HepG2 (cell line): ENCODE data around the gene HS2ST1. TPM values are rescaled to one million over a fixed set of nuclear protein-coding genes. Genes with fewer than 3 reads are reported as not detected.

Experiments
- ATAC-seq: fragments of 200-7000 bp; cut with Tn5 transposase; 3 replicates; pipeline ENCODE4 v1.9.1; 2020; ENCODE audit warnings: mild to moderate bottlenecking, moderate library complexity
- BruUV-seq: library from RNA; stranded (reverse); fragments of 400-500 nt; replicated peaks from 2 replicates; lab custom pipeline; 2021; lab: Mats Ljungman, UMichigan
- CTCF ChIA-PET: fragments of 300-600 bp; formaldehyde crosslinking; extraction: SDS; loops from one replicate; lab custom pipeline; 2021; ENCODE audit warnings: low total read pairs, inconsistent platforms, low intra/inter-chr PET ratio; lab: Yijun Ruan, JAX
- POLR2A ChIA-PET: fragments of 350-600 bp; sonication (Branson Sonifier 250); formaldehyde crosslinking; loops from one replicate; lab custom pipeline; 2020; ENCODE audit warnings: antibody characterized with exemption, inconsistent platforms; lab: Yijun Ruan, JAX
- DNase-seq: peaks from one replicate; pipeline ENCODE4 v3.0.0-alpha.2; 2015; ENCODE audit warnings: low spot score
- FAIRE-seq: peaks from 3 replicates; lab custom pipeline; 2011; peaks lifted over from hg19 to GRCh38; lab: Jason Lieb, UNC
- H2AFZ ChIP-seq: one replicate; pipeline ENCODE4 v1.6.1; 2011; ENCODE audit warnings: low read length, inconsistent platforms
- H3K27ac ChIP-seq: fragments of 300-600 bp; 3 replicates; pipeline ENCODE4 v1.8.0; 2011; ENCODE audit warnings: mixed run types, mild to moderate bottlenecking, mixed read lengths, low read length, inconsistent platforms; ENCODE audit not compliant: insufficient read depth; ENCODE audit errors: extremely low read length
- H3K27me3 ChIP-seq, 2 experiments: fragments of 200-600 bp in 1 of 2; 2 replicates in 1 of 2; 3 replicates in 1 of 2; pipeline versions ENCODE4 v1.6.0 to v1.8.0; 2011; ENCODE audit warnings: low read length in 2 of 2, mild to moderate bottlenecking in 2 of 2, moderate library complexity in 2 of 2, inconsistent platforms in 1 of 2; ENCODE audit not compliant: insufficient read depth in 2 of 2, control insufficient read depth in 1 of 2
- H3K36me3 ChIP-seq, 2 experiments: fragments of 200-600 bp in 1 of 2; replicated peaks in 1 of 2; 2 replicates in 1 of 2; 3 replicates in 1 of 2; pipeline versions ENCODE4 v1.5.1 to v1.8.0; 2011; ENCODE audit warnings: low read length in 2 of 2, inconsistent platforms in 1 of 2; ENCODE audit not compliant: insufficient read depth in 2 of 2, control insufficient read depth in 1 of 2
- H3K4me1 ChIP-seq: 2 replicates; pipeline ENCODE4 v1.5.1; 2012; ENCODE audit warnings: low read length, inconsistent platforms; ENCODE audit not compliant: insufficient read depth
- H3K4me2 ChIP-seq: 2 replicates; pipeline ENCODE4 v1.6.0; 2011; ENCODE audit warnings: low read depth, low read length, inconsistent platforms
- H3K4me3 ChIP-seq, 3 experiments: fragments of 200-600 bp in 1 of 3; sonication (generic), shearing (Covaris generic) in 1 of 3; replicated peaks in 1 of 3; 2 replicates each; pipeline ENCODE4 v1.5.1; 2011 to 2016; ENCODE audit warnings: low read length in 3 of 3, inconsistent platforms in 2 of 3, low read depth in 2 of 3, mild to moderate bottlenecking in 2 of 3, control low read depth in 1 of 3, mixed read lengths in 1 of 3; ENCODE audit not compliant: insufficient read depth in 1 of 3
- H3K79me2 ChIP-seq: one replicate; pipeline ENCODE4 v1.6.1; 2011; ENCODE audit warnings: low read length, inconsistent platforms; ENCODE audit not compliant: insufficient read depth
- H3K9ac ChIP-seq: 2 replicates; pipeline ENCODE4 v1.6.0; 2011; ENCODE audit warnings: mild to moderate bottlenecking, low read depth, low read length, inconsistent platforms; ENCODE audit not compliant: insufficient read depth
- H3K9me3 ChIP-seq: 2 replicates; pipeline ENCODE4 v1.5.1; 2012; ENCODE audit warnings: mild to moderate bottlenecking, low read length
- H4K20me1 ChIP-seq: 2 replicates; pipeline ENCODE4 v1.6.0; 2011; ENCODE audit warnings: inconsistent platforms, mild to moderate bottlenecking, low read length, moderate library complexity; ENCODE audit not compliant: insufficient read depth
- GZF1 ChIP-seq: sonication (generic); formaldehyde crosslinking; IDR thresholded peaks from 2 replicates; pipeline ENCODE4 v1.5.1; 2020; ENCODE audit warnings: mild to moderate bottlenecking, missing genetic modification reagents
- HDAC1 ChIP-seq: sonication (generic); formaldehyde crosslinking; IDR thresholded peaks from 2 replicates; pipeline ENCODE4 v1.5.1; 2020; ENCODE audit warnings: mild to moderate bottlenecking, missing genetic modification reagents
- KAT8 ChIP-seq: IDR thresholded peaks from 2 replicates; pipeline ENCODE4 v1.6.1; 2016; ENCODE audit warnings: missing genetic modification reagents, missing compliant biosample characterization
- KIAA2018 ChIP-seq: sonication (generic); formaldehyde crosslinking; IDR thresholded peaks from 2 replicates; pipeline ENCODE4 v1.5.0; 2020; ENCODE audit warnings: mild to moderate bottlenecking, missing genetic modification reagents, borderline replicate concordance
- KLF9 ChIP-seq: IDR thresholded peaks from 2 replicates; pipeline ENCODE4 v1.6.1; 2016; ENCODE audit warnings: low read depth
- MYC ChIP-seq: sonication (generic); formaldehyde crosslinking; IDR thresholded peaks from 2 replicates; pipeline ENCODE4 v1.9.0; 2021; ENCODE audit warnings: missing genetic modification reagents, borderline replicate concordance
- NONO ChIP-seq, 2 experiments: fragments of 450-650 bp in 1 of 2; sonication (generic) in 1 of 2; formaldehyde crosslinking in 1 of 2; IDR thresholded peaks in 1 of 2; conservative IDR thresholded peaks in 1 of 2; 2 replicates each; pipeline versions ENCODE4 v1.6.1 to v1.8.0; 2017 to 2022; ENCODE audit warnings: mild to moderate bottlenecking in 1 of 2, missing genetic modification reagents in 1 of 2, moderate library complexity in 1 of 2
- PHB2 ChIP-seq: fragments of 450-650 bp; IDR thresholded peaks from 2 replicates; pipeline ENCODE4 v1.6.1; 2018; ENCODE audit not compliant: partially characterized antibody
- POLR2G ChIP-seq: fragments of 200-400 bp; formaldehyde crosslinking; IDR thresholded peaks from 2 replicates; pipeline ENCODE4 v1.6.1; 2018; ENCODE audit warnings: mild to moderate bottlenecking, low read depth, low read length, moderate library complexity
- SMARCE1 ChIP-seq: fragments of 450-650 bp; IDR thresholded peaks from 2 replicates; pipeline ENCODE4 v1.6.1; 2017; ENCODE audit warnings: borderline replicate concordance
- STAT5B ChIP-seq: sonication (generic); formaldehyde crosslinking; IDR thresholded peaks from 2 replicates; pipeline ENCODE4 v1.4.0; 2020; ENCODE audit warnings: missing genetic modification reagents
- U2AF2 ChIP-seq: fragments of 200-400 bp; formaldehyde crosslinking; IDR thresholded peaks from 2 replicates; pipeline ENCODE4 v1.6.1; 2017; ENCODE audit warnings: low read depth, mild to moderate bottlenecking, low read length
- ZNF496 ChIP-seq: sonication (generic); formaldehyde crosslinking; IDR thresholded peaks from 2 replicates; pipeline ENCODE4 v1.8.1; 2023; ENCODE audit warnings: mild to moderate bottlenecking, moderate library complexity, missing genetic modification reagents; ENCODE audit not compliant: insufficient replicate concordance
- ZNF598 ChIP-seq: sonication (generic); formaldehyde crosslinking; IDR thresholded peaks from 2 replicates; pipeline ENCODE4 v1.5.1; 2020; ENCODE audit warnings: mild to moderate bottlenecking, missing genetic modification reagents, borderline replicate concordance
- ZNF790 ChIP-seq: sonication (generic); formaldehyde crosslinking; IDR thresholded peaks from 2 replicates; pipeline ENCODE4 v1.8.0; 2022; ENCODE audit warnings: missing genetic modification reagents, mild to moderate bottlenecking, borderline replicate concordance
- in situ Hi-C: cut with HindIII; loops from 2 replicates; pipeline ENCODE4 v1.10.0; 2017; ENCODE audit warnings: low pct_unique_long_range_greater_than_20kb; ENCODE audit not compliant: extremely low pct_ligation_motif_present
- intact Hi-C: fragments of 100-400 bp; cut with micrococcal nuclease; formaldehyde crosslinking; loops from one replicate; pipeline ENCODE4 v1.10.0; 2022; ENCODE audit not compliant: unreplicated experiment
- polyA plus RNA-seq, 8 experiments: library from polyadenylated mRNA; depleted of rRNA in 3 of 8; stranded (reverse) in 7 of 8; unstranded in 1 of 8; fragments of >200 nt; fragmentation: Illumina TruSeq in 4 of 8; extraction: Trizol in 4 of 8; gene quantifications; 2 replicates each; pipeline versions ENCODE4 v1.2.1 to v1.2.3, GENCODE V29; 2011 to 2016; ENCODE audit warnings: low read depth in 4 of 8, missing spikeins in 1 of 8, mixed read lengths in 1 of 8; ENCODE audit not compliant: insufficient read depth in 1 of 8
- total RNA-seq, 5 experiments: library from RNA; depleted of rRNA; stranded (reverse); fragments of >200 nt; fragmentation: Illumina TruSeq; extraction: Trizol; gene quantifications; 2 replicates each; pipeline ENCODE4 v1.2.3, GENCODE V29; 2016; ENCODE audit warnings: low read depth in 1 of 5

Gene HS2ST1
- total and polyA plus RNA-seq, 2 of the 13 experiments (the other 11 are each of a cell fraction or from before 2014, with no cell fraction given): 22.1 to 58.7 TPM

DNA sequence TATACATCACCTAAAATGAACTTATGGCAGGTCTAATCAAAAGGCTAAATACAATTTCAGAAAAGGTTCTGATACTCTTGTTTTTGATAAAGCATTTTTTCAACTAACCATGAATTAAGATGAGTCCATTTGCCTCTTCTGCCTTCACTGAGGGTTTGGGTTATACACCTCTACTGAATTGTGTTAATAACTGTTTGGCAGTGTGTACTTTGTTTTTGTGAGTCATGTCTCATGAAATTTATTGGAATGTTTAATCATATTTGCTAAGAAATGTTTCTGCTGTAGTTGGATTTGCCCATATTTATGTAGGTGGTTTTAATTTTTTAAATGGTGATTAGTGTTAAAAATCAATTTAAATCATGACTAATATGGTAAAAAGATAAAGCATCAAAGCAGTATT lies 190.5 kb downstream of the HS2ST1 start (continued):
- TF ChIP-seq KIAA2018 (CRISPR knock-in tag) (no peak), ZNF790 (CRISPR knock-in tag) (no peak), HDAC1 (CRISPR knock-in tag) (no peak)

GRCh38 chr1:87106144-87106543 lies 191.7 kb downstream of the HS2ST1 start:
- FAIRE-seq: no peak
- H4K20me1 ChIP-seq: no peaks in the 10 kb centered on the region
- H3K79me2 ChIP-seq: no peaks in the 10 kb centered on the region
- ChIA-PET POLR2A (no interaction called here), CTCF (no interaction called here)
- ATAC-seq: no peak
- intact Hi-C loops: no loop called here
- no TSS peak for BruUV-seq
- in situ Hi-C loops: no loop called here
- no peak overlapping the region for H3K27ac ChIP-seq
- no peak overlapping the region for H2AFZ ChIP-seq
- no peak overlapping the region for H3K9ac ChIP-seq
- no peak overlapping the region for H3K4me2 ChIP-seq
- no peaks in the 10 kb centered on the region for H3K9me3 ChIP-seq
- no peaks in the 10 kb centered on the region; a peak in 3 of 5 replicates for H3K36me3 ChIP-seq
- no peak for DNase-seq
- no peaks in the 10 kb centered on the region for H3K27me3 ChIP-seq
- H3K4me1 ChIP-seq: peaks cover 25% of the 10 kb centered on the region
- no peak overlapping the region for H3K4me3 ChIP-seq
- no peak for TF ChIP-seq KAT8
- no peak for TF ChIP-seq MYC (CRISPR knock-in tag)
- TF ChIP-seq U2AF2: no peak
- TF ChIP-seq ZNF598: no peak
- TF ChIP-seq KLF9: no peak
- no peak for TF ChIP-seq GZF1 (CRISPR knock-in tag)
- no peak for TF ChIP-seq POLR2G
- no peak for TF ChIP-seq STAT5B (CRISPR knock-in tag)
- no peak for TF ChIP-seq NONO (IDR thresholded peaks at IDR 0.05)
- TF ChIP-seq NONO (CRISPR knock-in tag; conservative IDR thresholded peaks at IDR 0.05): no peak
- no peak for TF ChIP-seq ZNF496 (CRISPR knock-in tag)
- TF ChIP-seq SMARCE1: no peak
- TF ChIP-seq PHB2: no peak
